ENCODE measurements around the gene HEMGN. TPM values are rescaled to one million over a fixed set of nuclear protein-coding genes. Genes with fewer than 3 reads are reported as not detected.

The HEMGN gene, protein sequence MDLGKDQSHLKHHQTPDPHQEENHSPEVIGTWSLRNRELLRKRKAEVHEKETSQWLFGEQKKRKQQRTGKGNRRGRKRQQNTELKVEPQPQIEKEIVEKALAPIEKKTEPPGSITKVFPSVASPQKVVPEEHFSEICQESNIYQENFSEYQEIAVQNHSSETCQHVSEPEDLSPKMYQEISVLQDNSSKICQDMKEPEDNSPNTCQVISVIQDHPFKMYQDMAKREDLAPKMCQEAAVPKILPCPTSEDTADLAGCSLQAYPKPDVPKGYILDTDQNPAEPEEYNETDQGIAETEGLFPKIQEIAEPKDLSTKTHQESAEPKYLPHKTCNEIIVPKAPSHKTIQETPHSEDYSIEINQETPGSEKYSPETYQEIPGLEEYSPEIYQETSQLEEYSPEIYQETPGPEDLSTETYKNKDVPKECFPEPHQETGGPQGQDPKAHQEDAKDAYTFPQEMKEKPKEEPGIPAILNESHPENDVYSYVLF
- 1 to 10 TPM in 1 of 4 donors, not detected in 3; 2.7 TPM for total RNA-seq

DNA sequence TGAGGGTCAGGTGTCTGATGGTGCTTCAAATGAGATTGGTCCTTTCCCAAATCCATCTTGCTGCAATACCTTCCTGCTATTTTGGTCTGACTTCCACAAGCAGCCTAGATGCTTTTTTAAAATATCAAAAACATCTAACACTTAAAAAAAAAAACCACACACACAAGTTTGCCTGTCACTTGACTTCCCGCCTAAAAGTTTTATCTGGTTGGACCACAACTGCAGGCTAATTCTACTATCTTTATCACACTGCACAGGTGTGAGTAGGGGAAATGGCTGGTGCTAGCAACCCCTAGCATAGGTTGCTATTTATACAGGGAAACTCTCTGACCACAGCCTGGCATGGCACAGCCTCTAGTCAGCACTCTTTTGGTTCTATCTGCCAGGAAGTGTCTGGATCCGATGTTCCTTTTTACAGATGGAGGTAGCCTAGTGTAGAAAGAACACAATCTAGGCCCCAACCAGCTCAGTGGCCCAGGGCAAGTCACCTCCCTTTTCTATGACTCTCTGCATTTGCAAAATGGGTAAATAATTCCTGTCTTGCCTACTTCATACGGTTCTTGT lies at the start of gene HEMGN:
TSS of gene HEMGN (minus strand) at position 92 of the 564 bp plus-strand sequence. CDS start at position 56, 36 bp downstream.
- H3K4me1 ChIP-seq = no peaks in the 10 kb centered on the region
- intact Hi-C loops (cut with DNase I; ENCODE audit: low total_unique reads) = no loop called here
- H3K36me3 ChIP-seq = no peaks in the 10 kb centered on the region
- H3K9me3 ChIP-seq = no peaks in the 10 kb centered on the region
- H3K27ac ChIP-seq = no peak within 1 kb of the TSS
- peaks cover 0 to 8% of the 10 kb centered on the region in 2 donors for H3K27me3 ChIP-seq
- H3K4me3 ChIP-seq = no peak within 1 kb of the TSS
- TF ChIP-seq, protein P1, sequence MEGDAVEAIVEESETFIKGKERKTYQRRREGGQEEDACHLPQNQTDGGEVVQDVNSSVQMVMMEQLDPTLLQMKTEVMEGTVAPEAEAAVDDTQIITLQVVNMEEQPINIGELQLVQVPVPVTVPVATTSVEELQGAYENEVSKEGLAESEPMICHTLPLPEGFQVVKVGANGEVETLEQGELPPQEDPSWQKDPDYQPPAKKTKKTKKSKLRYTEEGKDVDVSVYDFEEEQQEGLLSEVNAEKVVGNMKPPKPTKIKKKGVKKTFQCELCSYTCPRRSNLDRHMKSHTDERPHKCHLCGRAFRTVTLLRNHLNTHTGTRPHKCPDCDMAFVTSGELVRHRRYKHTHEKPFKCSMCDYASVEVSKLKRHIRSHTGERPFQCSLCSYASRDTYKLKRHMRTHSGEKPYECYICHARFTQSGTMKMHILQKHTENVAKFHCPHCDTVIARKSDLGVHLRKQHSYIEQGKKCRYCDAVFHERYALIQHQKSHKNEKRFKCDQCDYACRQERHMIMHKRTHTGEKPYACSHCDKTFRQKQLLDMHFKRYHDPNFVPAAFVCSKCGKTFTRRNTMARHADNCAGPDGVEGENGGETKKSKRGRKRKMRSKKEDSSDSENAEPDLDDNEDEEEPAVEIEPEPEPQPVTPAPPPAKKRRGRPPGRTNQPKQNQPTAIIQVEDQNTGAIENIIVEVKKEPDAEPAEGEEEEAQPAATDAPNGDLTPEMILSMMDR (IDR thresholded peaks at IDR 0.05) = no peak
- no peak for TF ChIP-seq POLR2A (IDR thresholded peaks at IDR 0.05)
- no peak for DNase-seq

DNA sequence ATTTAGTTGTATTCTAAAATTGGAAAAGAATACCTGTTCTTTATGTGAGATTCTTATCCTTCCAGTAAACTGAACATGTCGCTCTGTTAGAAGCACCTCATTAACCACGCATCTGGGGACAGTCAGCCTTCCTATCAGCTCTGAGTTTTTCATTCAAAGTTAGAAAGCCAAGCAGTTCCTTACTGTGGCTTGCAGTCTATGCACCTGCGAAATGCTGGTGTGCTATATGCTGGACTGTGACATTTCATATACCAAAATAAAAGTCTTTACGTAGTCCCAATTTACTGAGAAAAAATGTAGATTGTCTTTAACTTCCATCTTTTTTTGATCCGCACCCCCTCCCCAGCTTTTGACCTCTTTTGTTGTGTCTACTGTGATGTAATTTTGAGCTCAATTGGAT lies 49.5 kb upstream of the HEMGN start:
- intact Hi-C loops (cut with DNase I; ENCODE audit: low total_unique reads) = no loop called here
- H3K4me1 ChIP-seq = peaks cover 0 to 10% of the 10 kb centered on the region in 2 donors
- no peak for DNase-seq

DNA sequence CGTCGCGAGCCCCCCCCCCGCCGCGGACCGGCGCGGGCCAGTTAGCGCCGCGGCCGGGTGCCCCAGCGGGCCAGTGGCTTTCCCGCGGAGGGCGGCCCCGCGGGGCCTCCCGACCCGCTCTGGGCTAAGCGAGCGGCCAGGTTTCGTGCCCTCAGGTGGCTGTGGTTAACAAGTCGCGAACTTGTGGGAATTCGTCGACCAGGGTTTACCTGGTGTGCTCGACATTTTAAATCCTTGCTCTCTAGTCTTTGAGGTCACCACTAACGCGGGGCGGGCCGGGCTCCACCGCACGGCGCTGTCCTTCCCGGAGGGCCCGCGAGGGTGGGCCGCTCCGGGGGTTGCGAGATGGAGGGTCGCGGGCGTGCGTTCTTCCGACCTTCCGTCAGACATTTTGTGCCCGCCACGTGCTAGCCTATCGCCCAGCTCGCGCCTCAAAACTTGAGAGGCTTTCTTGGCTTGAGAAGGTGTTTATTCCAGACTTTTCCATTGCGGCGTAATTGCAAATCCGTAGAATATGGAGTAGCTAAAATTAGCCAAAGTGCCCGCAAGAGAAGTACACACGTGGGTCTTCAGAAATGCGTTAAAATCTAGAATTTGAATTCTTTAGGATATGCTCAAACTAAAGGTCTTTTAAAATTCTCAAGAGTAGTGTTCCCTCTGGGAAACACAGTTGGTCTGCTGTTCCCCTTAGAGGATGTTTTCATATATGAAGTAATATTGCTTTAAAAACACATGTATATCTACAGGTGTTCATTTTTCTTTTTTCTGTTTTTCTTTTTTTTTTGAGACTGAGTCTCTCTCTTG lies 47.3 kb upstream of the HEMGN start:
- intact Hi-C loops (cut with DNase I; ENCODE audit: low total_unique reads) = no loop called here
- Histone ChIP-seq H3K36me3 (no peaks in the 10 kb centered on the region), H3K9me3 (no peaks in the 10 kb centered on the region), H3K27ac (peak overlapping the region; percentile 96 to 98), H3K4me1 (peaks cover 0 to 10% of the 10 kb centered on the region in 2 donors), H3K4me3 (peak overlapping the region; percentile 54 to 64), H3K27me3 (no peaks in the 10 kb centered on the region)
- TF ChIP-seq, protein P1 (IDR thresholded peaks at IDR 0.05) = no peak
- no peak for TF ChIP-seq POLR2A (IDR thresholded peaks at IDR 0.05)
- no peak for DNase-seq

More for the DNA sequence above, 49.5 kb upstream of the HEMGN start:
- no peak overlapping the region for H3K4me3 ChIP-seq
- no peaks in the 10 kb centered on the region for H3K9me3 ChIP-seq
- H3K36me3 ChIP-seq = no peaks in the 10 kb centered on the region
- H3K27me3 ChIP-seq = no peaks in the 10 kb centered on the region
- no peak overlapping the region for H3K27ac ChIP-seq
- no peak for TF ChIP-seq POLR2A (IDR thresholded peaks at IDR 0.05)
- TF ChIP-seq, protein P1 (IDR thresholded peaks at IDR 0.05) = no peak

DNA sequence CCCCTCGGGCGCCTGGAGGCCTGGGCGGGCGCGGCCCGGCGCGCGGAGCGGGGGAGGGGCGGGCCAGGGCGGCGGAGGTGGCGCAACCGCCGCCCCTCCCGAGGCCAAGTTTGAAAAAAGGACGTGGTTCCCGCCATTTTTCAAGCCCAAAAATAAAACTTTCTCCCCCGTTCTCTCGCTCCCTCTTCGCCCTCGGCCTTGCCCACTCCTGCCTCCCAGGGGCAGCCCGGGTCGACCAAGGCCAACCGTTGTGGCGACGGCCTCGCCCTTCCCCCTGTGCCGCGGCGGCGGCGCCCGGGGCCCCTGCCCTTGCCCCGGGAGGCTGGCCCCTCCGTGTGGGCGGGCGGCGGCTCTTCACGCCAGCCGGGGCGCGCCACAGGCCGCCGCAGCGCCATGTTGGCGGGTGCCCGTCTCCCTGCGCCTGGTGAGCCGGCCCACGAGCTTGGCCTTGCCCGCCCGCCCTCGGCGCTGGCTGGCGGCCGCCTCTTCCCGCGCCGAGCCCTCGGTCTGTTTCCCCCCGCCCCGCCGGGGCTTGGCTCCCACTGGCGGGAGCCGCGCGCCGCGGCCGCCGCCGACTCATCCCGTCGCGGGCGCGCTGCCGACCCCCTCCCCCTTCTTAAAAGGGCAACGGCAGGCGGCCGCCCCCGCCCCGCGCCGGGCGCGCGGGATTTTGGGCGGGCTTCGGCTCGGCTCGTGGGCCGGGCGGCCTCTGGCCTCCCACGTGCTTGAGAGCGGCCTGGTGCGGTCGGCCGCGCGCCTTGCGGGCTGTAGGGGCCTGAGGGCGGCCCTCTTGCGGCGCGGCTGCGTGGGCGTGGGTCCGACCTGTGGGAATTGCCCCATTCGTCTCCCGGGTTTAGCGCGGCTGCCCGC lies 46.5 kb upstream of the HEMGN start:
- TF ChIP-seq, protein P1 (IDR thresholded peaks at IDR 0.05) = peak in 1 of 4 experiments; percentile 11
- peak; percentile 20 to 86 for TF ChIP-seq POLR2A (IDR thresholded peaks at IDR 0.05)
- H3K36me3 ChIP-seq = no peaks in the 10 kb centered on the region
- peak overlapping the region; percentile 54 to 64 for H3K4me3 ChIP-seq
- peak overlapping the region; percentile 96 to 98 for H3K27ac ChIP-seq
- no peaks in the 10 kb centered on the region for H3K9me3 ChIP-seq
- peak; percentile 80 to 84 for DNase-seq
- intact Hi-C loops (cut with DNase I; ENCODE audit: low total_unique reads) = loop anchor here (5.0 kb wide), 1 partner anchor 73 kb away; the partner anchor contains the start of gene NANS
- H3K4me1 ChIP-seq = peaks cover 0 to 10% of the 10 kb centered on the region in 2 donors
- no peaks in the 10 kb centered on the region for H3K27me3 ChIP-seq

All from uterus (tissue), 4 donors.